ENCODE results near the gene RPAP3. TPM values are rescaled to one million over a fixed set of nuclear protein-coding genes. Genes with fewer than 3 reads are reported as not detected.

Gene RPAP3
- polyA plus RNA-seq, 1 donor (not counting 4 experiments of a cell fraction or from before 2014, with no cell fraction given): 22.9 TPM

DNA sequence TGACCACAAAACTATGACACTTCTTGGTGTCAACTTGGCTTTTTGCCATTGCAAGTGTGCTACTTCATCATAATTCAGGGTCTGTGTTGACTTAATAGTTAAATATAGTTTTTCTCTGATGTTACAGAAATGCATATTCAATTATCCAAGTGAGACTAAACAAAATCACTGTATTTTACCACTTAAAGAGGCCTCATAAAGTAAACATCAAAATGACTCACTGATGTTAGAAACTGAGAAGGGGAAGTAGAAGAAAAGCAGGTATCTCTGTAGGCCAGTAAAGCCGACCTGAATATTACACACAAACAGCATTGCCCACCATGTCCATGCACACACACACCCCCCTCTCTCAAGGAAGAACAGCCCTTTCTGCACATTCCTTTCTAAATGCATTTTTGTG lies 55.4 kb downstream of the RPAP3 start:
- Histone ChIP-seq H3K9ac (ENCODE audit: control insufficient read depth, extremely low read depth, insufficient read depth, low read length) (no peak overlapping the region), H2AFZ (ENCODE audit: control insufficient read depth, low read length) (no peak overlapping the region), H3K4me3 (ENCODE audit: control insufficient read depth in 2 of 3, extremely low read depth in 1 of 3, insufficient read depth in 2 of 3, low read depth in 1 of 3, low read length in 3 of 3) (no peak overlapping the region), H3K4me1 (ENCODE audit: control insufficient read depth, extremely low read depth, insufficient read depth, low read length) (no peaks in the 10 kb centered on the region), H3K9me1 (ENCODE audit: control insufficient read depth, extremely low read depth, insufficient read depth, low read length) (peaks cover 3% of the 10 kb centered on the region), H3K9me3 (ENCODE audit: control insufficient read depth, low read depth, low read length) (no peaks in the 10 kb centered on the region), H3K27ac (ENCODE audit: control insufficient read depth, insufficient read depth, low read length) (no peak overlapping the region), H3K27me3 (ENCODE audit: control insufficient read depth, extremely low read depth, insufficient read depth, low read length) (no peaks in the 10 kb centered on the region), H4K20me1 (ENCODE audit: control insufficient read depth, extremely low read depth, insufficient read depth, low read length) (no peaks in the 10 kb centered on the region), H3K36me3 (ENCODE audit: control insufficient read depth in 2 of 2, extremely low read depth in 1 of 2, insufficient read depth in 2 of 2, low read length in 2 of 2) (peaks cover 2 to 6% of the 10 kb centered on the region in 2 experiments), H3K79me2 (ENCODE audit: control insufficient read depth, insufficient read depth, low read length) (no peaks in the 10 kb centered on the region), H3K4me2 (ENCODE audit: control insufficient read depth, extremely low read depth, insufficient read depth, low read depth, low read length) (no peak overlapping the region)
- TF ChIP-seq, protein P1, sequence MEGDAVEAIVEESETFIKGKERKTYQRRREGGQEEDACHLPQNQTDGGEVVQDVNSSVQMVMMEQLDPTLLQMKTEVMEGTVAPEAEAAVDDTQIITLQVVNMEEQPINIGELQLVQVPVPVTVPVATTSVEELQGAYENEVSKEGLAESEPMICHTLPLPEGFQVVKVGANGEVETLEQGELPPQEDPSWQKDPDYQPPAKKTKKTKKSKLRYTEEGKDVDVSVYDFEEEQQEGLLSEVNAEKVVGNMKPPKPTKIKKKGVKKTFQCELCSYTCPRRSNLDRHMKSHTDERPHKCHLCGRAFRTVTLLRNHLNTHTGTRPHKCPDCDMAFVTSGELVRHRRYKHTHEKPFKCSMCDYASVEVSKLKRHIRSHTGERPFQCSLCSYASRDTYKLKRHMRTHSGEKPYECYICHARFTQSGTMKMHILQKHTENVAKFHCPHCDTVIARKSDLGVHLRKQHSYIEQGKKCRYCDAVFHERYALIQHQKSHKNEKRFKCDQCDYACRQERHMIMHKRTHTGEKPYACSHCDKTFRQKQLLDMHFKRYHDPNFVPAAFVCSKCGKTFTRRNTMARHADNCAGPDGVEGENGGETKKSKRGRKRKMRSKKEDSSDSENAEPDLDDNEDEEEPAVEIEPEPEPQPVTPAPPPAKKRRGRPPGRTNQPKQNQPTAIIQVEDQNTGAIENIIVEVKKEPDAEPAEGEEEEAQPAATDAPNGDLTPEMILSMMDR (optimal IDR thresholded peaks at IDR 0.05 in 1 of 3, IDR thresholded peaks at IDR 0.05 in 1 of 3, conservative IDR thresholded peaks at IDR 0.05 in 1 of 3; ENCODE audit: extremely low read depth in 1 of 3, insufficient read depth in 2 of 3, low read length in 3 of 3): no peak
- no peak for TF ChIP-seq EZH2 (IDR thresholded peaks at IDR 0.05; ENCODE audit: low read length)
- FAIRE-seq (no peak), DNase-seq (ENCODE audit: low read depth, low spot score) (no peak)
- dilution Hi-C loops (cut with MboI; ENCODE audit: extremely low pct_ligation_motif_present, low sequenced_read_pairs): no loop called here

DNA sequence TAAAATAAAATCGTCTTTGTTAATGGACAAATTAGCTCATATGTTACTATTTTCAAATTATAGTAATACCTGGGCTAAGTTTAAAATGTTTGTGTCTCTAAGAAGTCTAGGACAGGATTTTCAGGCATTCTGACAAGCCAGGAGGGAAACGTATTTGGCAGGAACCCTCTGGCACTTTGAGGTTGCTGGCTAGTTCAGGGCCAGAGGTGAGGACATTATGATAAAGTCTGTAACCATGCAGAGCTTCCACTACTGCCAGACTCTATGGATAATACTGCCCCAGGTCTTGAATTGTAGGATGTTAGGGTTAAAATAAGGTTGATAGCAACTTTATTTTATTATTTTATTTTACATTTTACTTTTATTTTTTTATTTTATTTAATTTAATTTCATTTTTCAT lies 56.4 kb downstream of the RPAP3 start:
- H3K4me3 ChIP-seq (ENCODE audit: control insufficient read depth in 2 of 3, extremely low read depth in 1 of 3, insufficient read depth in 2 of 3, low read depth in 1 of 3, low read length in 3 of 3): no peak overlapping the region
- no peaks in the 10 kb centered on the region for H3K4me1 ChIP-seq (ENCODE audit: control insufficient read depth, extremely low read depth, insufficient read depth, low read length)
- no peak for FAIRE-seq
- H3K79me2 ChIP-seq (ENCODE audit: control insufficient read depth, insufficient read depth, low read length): no peaks in the 10 kb centered on the region
- no peak overlapping the region for H3K9ac ChIP-seq (ENCODE audit: control insufficient read depth, extremely low read depth, insufficient read depth, low read length)
- TF ChIP-seq, protein P1 (optimal IDR thresholded peaks at IDR 0.05 in 1 of 3, IDR thresholded peaks at IDR 0.05 in 1 of 3, conservative IDR thresholded peaks at IDR 0.05 in 1 of 3; ENCODE audit: extremely low read depth in 1 of 3, insufficient read depth in 2 of 3, low read length in 3 of 3): no peak
- no peak for TF ChIP-seq EZH2 (IDR thresholded peaks at IDR 0.05; ENCODE audit: low read length)
- no peaks in the 10 kb centered on the region for H3K27me3 ChIP-seq (ENCODE audit: control insufficient read depth, extremely low read depth, insufficient read depth, low read length)
- H2AFZ ChIP-seq (ENCODE audit: control insufficient read depth, low read length): no peak overlapping the region
- peaks cover 2% of the 10 kb centered on the region for H3K9me1 ChIP-seq (ENCODE audit: control insufficient read depth, extremely low read depth, insufficient read depth, low read length)
- no peaks in the 10 kb centered on the region for H3K9me3 ChIP-seq (ENCODE audit: control insufficient read depth, low read depth, low read length)
- no peak overlapping the region for H3K4me2 ChIP-seq (ENCODE audit: control insufficient read depth, extremely low read depth, insufficient read depth, low read depth, low read length)
- H3K27ac ChIP-seq (ENCODE audit: control insufficient read depth, insufficient read depth, low read length): no peak overlapping the region
- dilution Hi-C loops (cut with MboI; ENCODE audit: extremely low pct_ligation_motif_present, low sequenced_read_pairs): no loop called here
- no peaks in the 10 kb centered on the region for H4K20me1 ChIP-seq (ENCODE audit: control insufficient read depth, extremely low read depth, insufficient read depth, low read length)
- DNase-seq (ENCODE audit: low read depth, low spot score): no peak
- H3K36me3 ChIP-seq (ENCODE audit: control insufficient read depth in 2 of 2, extremely low read depth in 1 of 2, insufficient read depth in 2 of 2, low read length in 2 of 2): peaks cover 0 to 6% of the 10 kb centered on the region in 2 experiments

Measured in keratinocyte (primary cell).